Stimulated activated CD8-positive, alpha-beta memory T cell treated with anti-CD3 and anti-CD28 coated beads, Interleukin-7, amount 100 ng/mL, for 24 hours (primary cell): ENCODE measurements around the gene ARHGEF7.

Experiments
- DNase-seq: peaks from one replicate; pipeline ENCODE4 v3.0.0-alpha.2; 2020; ENCODE audit warnings: low read depth

The ARHGEF7 gene

GRCh38 chr13:111139873-111140561, 24.9 kb downstream of the ARHGEF7 start:
- DNase-seq, result no peak

- DNase-seq, result no peak
Measured at GRCh38 chr13:111140562-111141105, 25.5 kb downstream of the ARHGEF7 start.

GRCh38 chr13:111142472-111142871, 27.4 kb downstream of the ARHGEF7 start:
- DNase-seq, result no peak

- no peak for DNase-seq
Measured at GRCh38 chr13:111143865-111144540, 28.9 kb downstream of the ARHGEF7 start.

- no peak for DNase-seq
Measured at GRCh38 chr13:111145071-111145470, 30.0 kb downstream of the ARHGEF7 start.

GRCh38 chr13:111145506-111145905, 30.4 kb downstream of the ARHGEF7 start:
- DNase-seq, result no peak

- no peak for DNase-seq
Measured at GRCh38 chr13:111152844-111153243, 37.7 kb downstream of the ARHGEF7 start.

GRCh38 chr13:111153279-111153976, 38.3 kb downstream of the ARHGEF7 start:
- peak; percentile 94 for DNase-seq

- peak; percentile 8 for DNase-seq
Measured at GRCh38 chr13:111153977-111154332, 38.8 kb downstream of the ARHGEF7 start.

GRCh38 chr13:111156421-111156820, 41.3 kb downstream of the ARHGEF7 start:
- no peak for DNase-seq

GRCh38 chr13:111158136-111158805, 43.2 kb downstream of the ARHGEF7 start:
- no peak for DNase-seq

GRCh38 chr13:111159362-111160320, 44.5 kb downstream of the ARHGEF7 start:
- no peak for DNase-seq

GRCh38 chr13:111160648-111161047, 45.5 kb downstream of the ARHGEF7 start:
- DNase-seq, result no peak

GRCh38 chr13:111161601-111162600, 46.8 kb downstream of the ARHGEF7 start:
- DNase-seq, result no peak

GRCh38 chr13:111165241-111166010, 50.3 kb downstream of the ARHGEF7 start:
- no peak for DNase-seq

GRCh38 chr13:111166882-111167675, 52.0 kb downstream of the ARHGEF7 start:
- DNase-seq, result no peak

GRCh38 chr13:111168107-111168506, 53.0 kb downstream of the ARHGEF7 start:
- no peak for DNase-seq

- no peak for DNase-seq
Measured at GRCh38 chr13:111171112-111171511, 56.0 kb downstream of the ARHGEF7 start.
